ENCODE data around the gene RAX2. TPM values are rescaled to one million over a fixed set of nuclear protein-coding genes. Genes with fewer than 3 reads are reported as not detected.

RAX2 gene
- total and polyA plus RNA-seq, 10 of the 15 experiments (the other 5 are each of a cell fraction or from before 2014, with no cell fraction given): not detected

DNA sequence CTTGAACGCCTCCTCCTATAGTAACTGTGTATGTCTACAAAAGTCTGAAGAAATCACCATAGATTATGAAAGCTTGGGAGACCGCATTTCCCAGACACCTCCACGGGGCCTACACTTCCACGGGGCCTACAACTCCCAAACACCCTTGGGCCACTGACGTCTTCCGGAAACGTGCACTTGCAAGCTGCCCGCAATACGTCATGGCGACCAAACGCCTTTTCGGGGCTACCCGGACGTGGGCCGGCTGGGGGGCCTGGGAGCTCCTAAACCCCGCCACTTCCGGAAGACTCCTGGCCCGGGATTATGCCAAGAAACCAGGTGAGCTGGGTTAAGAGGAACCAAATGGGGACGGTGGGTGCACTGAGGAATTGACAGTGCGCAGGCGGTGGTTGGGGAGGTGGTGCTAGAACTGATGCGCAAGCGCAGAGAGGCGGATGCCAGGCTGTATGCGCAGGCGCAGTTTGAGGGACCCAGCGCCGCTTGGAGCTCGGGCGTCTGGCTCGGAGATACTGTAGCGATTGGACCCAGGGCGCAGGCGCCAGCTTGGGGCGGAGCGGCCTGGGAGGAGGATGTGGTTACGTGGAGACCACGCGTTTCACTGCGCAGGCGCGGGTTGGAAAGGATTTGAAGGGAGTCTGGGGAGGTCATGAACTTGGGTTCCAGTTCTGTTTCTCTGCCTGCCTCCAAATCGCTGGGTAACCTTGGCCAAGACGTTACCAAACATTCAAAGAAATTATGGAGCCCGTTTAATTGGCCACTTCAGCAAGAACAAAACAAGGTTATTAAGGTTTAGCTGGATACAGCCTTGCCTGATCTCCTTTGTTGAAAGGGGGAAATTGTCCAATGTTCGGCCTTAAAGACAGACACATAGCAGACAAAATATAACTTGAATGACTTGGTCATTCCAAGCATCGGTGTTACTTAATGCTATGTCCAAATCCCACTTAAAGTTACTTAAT is 9.2 kb downstream of the RAX2 start, which contains the start of gene MRPL54 (continued):
- TF ChIP-seq NR2F1 (conservative IDR thresholded peaks at IDR 0.05) (peak; percentile 94), KDM1A (IDR thresholded peaks at IDR 0.05; ENCODE audit: borderline replicate concordance) (no peak), PAX8 (IDR thresholded peaks at IDR 0.05) (no peak), BACH1 (IDR thresholded peaks at IDR 0.05; ENCODE audit: borderline replicate concordance) (peak; percentile 53; the same call in 1 of the 2 replicates), MYB (IDR thresholded peaks at IDR 0.05; ENCODE audit: borderline replicate concordance, low read depth, low read length) (no peak), EED (IDR thresholded peaks at IDR 0.05; ENCODE audit: low read depth) (0 out of 2 replicates have a peak, but pooled peaks have one; percentile 30), IRF3 (IDR thresholded peaks at IDR 0.05) (no peak), RAD21 (IDR thresholded peaks at IDR 0.05; ENCODE audit: insufficient read depth, low read depth, low read length) (no peak), NR2C2 (IDR thresholded peaks at IDR 0.05; ENCODE audit: borderline replicate concordance, control insufficient read depth, insufficient read length, low read depth) (no peak), HDAC6 (IDR thresholded peaks at IDR 0.05; ENCODE audit: unreplicated experiment) (peak; percentile 54), SMAD1 (IDR thresholded peaks at IDR 0.05; ENCODE audit: low read depth, partially characterized antibody) (peak; percentile 34), GABPA (IDR thresholded peaks at IDR 0.05; ENCODE audit: low read depth) (peak; percentile 87), RFX5 (IDR thresholded peaks at IDR 0.05; ENCODE audit: low read depth, low read length) (no peak), ATF7 (IDR thresholded peaks at IDR 0.05; ENCODE audit: low read depth) (peak; percentile 98), TCF3 (IDR thresholded peaks at IDR 0.05; ENCODE audit: borderline replicate concordance, insufficient read depth, low read depth, low read length) (0 out of 2 replicates have a peak, but pooled peaks have one; percentile 26), RAD51 (IDR thresholded peaks at IDR 0.05) (no peak), NBN (IDR thresholded peaks at IDR 0.05) (peak; percentile 94), SMC3 (IDR thresholded peaks at IDR 0.05; ENCODE audit: borderline replicate concordance, low read length) (no peak), EZH2 (IDR thresholded peaks at IDR 0.05; ENCODE audit: borderline replicate concordance, control insufficient read depth, low read depth, low read length) (no peak), NFYA (IDR thresholded peaks at IDR 0.05; ENCODE audit: borderline replicate concordance, low read depth, low read length) (no peak), GATAD2B (conservative IDR thresholded peaks at IDR 0.05; ENCODE audit: low read depth) (peak; percentile 29; the same call in 1 of the 2 replicates), CREB1 (IDR thresholded peaks at IDR 0.05; ENCODE audit: low read depth) (peak; percentile 97), RUNX3 (IDR thresholded peaks at IDR 0.05; ENCODE audit: low read length) (peak; percentile 84), DPF2 (IDR thresholded peaks at IDR 0.05) (no peak), JUND (IDR thresholded peaks at IDR 0.05; ENCODE audit: low read depth, low read length) (no peak)
- TF ChIP-seq, protein P1, sequence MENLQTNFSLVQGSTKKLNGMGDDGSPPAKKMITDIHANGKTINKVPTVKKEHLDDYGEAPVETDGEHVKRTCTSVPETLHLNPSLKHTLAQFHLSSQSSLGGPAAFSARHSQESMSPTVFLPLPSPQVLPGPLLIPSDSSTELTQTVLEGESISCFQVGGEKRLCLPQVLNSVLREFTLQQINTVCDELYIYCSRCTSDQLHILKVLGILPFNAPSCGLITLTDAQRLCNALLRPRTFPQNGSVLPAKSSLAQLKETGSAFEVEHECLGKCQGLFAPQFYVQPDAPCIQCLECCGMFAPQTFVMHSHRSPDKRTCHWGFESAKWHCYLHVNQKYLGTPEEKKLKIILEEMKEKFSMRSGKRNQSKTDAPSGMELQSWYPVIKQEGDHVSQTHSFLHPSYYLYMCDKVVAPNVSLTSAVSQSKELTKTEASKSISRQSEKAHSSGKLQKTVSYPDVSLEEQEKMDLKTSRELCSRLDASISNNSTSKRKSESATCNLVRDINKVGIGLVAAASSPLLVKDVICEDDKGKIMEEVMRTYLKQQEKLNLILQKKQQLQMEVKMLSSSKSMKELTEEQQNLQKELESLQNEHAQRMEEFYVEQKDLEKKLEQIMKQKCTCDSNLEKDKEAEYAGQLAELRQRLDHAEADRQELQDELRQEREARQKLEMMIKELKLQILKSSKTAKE (IDR thresholded peaks at IDR 0.05; ENCODE audit: low read depth, poor library complexity, severe bottlenecking): peak; percentile 13
